Activated CD4-positive, alpha-beta T cell treated with anti-CD3 and anti-CD28 coated beads, Interleukin-2, Interleukin-6, amounts not matched to agents 100 ng/mL and 50 ng/mL, durations not matched to agents 16 hours and 8 hours (primary cell): ENCODE results near the gene TMEM208.

Experiments used
- DNase-seq: peaks from one replicate; pipeline ENCODE4 v3.0.0-alpha.2; 2020

The TMEM208 gene

DNA sequence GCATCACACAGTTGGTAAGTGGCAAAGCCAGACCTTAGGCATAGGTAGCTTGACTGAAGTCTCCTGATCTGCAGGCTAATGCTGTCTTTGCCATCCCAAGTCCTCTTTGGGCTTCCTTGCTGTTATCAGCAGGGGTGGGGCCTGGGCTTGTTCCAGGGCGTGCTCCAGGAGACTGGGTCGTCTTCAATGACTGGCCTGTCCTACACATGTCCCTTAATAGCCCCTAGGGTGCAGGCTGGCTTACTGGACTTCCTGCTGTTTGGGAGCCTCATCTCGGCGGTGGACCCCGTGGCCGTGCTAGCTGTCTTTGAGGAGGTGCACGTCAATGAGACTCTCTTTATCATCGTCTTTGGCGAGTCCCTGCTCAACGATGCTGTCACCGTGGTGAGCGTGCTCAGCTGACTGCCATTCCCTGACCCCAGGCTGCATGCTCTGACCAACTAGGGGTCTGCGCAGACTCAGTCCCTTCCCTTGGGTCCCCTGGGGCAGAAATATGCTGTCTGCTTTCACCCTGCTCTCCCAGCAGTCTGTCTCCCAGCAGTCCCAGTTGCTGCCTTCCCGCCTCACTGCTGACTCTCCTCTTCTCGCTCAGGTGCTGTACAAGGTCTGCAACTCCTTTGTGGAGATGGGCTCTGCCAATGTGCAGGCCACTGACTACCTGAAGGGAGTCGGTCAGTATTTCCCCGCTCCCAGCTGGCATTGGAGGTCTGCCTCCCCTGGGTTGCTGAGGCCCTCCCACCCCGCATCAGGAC lies 28.0 kb downstream of the TMEM208 start:
- no peak for DNase-seq

DNA sequence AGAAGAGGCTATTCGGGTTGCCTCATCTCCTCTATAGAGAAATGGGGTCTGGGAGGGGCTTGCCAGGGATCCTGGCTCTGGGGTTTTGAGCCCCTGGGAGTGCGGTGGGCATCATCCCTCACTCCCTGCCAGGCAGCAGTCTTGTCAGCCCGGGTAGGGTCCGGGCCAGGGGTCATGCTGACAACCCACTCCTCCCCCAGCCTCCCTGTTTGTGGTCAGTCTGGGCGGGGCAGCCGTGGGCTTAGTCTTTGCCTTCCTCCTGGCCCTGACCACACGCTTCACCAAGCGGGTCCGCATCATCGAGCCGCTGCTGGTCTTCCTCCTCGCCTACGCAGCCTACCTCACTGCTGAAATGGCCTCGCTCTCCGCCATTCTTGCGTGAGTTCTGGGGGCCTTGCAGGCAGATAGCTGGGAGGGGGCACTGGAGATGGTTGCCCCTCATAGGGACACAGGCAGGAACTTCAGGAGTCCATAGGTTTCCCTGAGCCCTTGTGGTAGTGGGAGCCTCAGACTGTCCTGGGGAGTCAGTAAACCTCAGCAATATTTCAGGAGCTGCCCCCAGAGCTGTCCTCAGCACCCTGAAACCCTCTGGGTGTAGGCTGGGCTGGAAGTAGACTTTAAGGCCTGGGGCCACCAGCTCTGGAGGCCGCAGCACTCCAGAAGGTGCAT lies 28.8 kb downstream of the TMEM208 start:
- no peak for DNase-seq

DNA sequence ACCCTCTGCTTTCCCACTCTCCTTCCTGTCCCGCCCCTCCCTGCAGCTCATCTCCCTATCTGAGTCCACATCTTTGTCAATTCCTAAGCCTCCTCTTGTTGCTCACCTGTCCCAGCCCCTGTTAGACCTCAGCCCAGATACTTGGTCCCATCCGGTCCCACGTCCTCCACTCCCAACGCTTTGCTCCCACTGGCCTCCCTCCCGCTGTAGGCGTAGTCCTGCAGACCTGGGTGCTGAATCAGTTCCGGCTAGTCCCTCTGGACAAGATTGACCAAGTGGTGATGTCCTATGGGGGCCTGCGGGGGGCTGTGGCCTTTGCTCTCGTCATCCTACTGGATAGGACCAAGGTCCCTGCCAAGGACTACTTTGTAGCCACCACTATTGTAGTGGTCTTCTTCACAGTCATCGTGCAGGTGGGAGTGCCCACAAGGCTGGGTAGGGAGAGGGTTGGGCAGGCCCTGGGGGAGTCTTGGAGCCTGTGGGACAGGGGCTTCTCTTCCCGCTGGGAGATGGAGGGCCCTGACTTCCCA lies 29.8 kb downstream of the TMEM208 start:
- no peak for DNase-seq

DNA sequence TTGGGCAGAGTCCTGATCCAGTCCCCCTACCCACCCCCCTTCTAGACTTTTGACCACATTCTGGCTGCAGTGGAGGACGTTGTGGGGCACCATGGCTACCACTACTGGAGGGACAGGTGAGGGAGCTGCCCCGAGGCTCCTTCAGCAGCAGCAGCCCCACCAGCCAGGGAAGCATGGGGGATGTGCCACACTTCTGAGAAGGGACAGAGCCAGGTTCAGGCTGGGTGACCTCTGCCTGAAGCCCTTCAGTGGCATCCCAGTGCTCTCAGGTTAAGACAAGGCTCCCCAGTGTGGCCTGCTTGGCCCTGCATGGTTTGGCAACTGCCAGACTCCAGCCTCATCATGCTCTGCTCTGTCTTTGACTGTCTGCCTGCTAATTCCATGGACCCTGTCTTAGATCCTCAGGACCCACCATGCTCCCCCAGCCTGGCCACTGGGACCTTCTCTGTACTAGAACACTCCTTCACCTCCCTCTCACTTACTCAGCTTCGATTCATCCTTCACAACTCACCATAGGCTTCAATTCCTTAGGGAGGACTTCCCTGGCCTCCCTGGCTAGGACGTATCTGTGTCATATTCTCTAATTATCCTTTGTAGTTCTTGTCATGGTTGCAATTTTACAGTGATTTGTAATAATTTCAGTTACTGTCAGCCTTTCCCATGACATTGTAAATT lies 30.7 kb downstream of the TMEM208 start:
- DNase-seq = no peak

DNA sequence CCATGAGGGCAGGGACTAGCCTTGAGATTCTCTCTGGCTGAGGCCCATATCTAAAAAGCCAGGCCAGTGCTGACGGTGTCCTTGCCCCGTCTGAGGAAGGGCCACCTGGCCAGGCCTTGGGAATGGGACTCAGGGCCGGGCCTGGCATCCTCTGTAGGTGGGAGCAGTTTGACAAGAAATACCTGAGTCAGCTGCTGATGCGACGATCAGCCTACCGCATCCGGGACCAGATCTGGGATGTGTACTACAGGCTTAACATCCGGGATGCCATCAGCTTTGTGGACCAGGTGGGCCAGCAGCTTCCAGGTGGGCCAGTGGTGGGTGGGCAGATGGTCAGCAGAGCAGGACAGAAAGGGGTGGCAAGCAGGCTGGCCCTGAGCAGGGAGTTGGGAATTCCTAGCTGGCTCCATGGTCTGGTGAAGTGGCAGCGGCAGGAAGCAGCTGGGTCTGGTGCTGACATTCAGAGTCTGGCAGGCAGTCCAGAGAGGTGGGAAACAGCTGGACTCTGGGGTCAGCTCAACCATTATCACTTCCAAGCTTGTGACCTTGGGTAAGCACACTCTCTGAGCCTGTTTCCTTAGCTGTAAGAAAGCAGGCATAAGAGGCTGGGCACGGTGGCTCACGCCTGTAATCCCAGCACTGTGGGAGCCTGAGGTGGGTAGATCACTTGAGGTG lies 31.4 kb downstream of the TMEM208 start:
- no peak for DNase-seq

DNA sequence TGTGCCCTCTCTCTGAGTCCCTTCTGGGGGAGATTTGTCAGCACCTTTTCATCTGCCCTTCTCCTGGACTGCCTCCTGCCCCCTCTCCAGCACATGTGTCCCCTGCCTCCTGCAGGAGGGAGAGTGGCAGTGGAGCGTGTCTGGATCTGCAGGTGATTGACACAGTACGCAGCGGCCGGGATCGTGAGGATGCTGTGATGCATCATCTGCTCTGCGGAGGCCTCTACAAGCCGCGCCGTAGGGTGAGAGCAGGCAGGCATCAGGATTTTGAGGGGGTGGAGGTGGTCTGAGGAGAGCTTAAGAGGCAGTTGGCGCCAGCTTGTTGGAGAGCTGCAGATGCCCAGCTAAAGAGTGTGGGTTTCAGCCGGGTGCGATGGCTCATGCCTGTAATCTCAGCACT lies 32.8 kb downstream of the TMEM208 start:
- no peak for DNase-seq

DNA sequence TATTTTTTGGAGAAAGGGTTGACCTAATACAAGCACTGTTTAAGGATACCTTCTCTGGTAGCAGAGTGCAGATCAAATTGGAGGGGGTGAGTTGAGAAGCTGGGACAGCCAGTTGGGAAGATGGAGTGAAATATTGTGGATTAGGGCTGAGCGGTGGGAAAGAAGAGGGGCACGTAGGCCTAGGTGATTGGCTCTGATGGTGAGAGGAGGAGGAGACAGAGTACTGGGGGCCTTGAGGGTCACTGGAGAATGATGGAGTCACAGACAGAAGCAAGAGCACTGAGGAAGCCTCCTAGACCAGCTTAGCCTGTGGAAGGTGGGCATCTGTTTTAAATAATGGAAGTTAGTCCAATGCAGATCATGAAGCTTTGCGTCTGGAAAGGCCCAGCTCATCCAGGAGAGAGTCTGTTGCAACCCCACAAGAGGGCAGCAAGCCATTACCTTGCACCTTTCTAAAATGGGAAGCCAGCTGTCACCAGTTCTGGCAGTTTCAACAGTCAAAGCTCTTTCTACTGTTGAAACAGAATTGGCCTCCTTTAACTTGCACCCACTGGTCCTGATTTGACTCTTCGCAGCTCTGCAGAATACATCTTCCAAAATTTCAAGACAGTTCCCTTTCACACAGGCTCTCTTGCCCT lies 33.6 kb downstream of the TMEM208 start:
- DNase-seq = peak; percentile 58

DNA sequence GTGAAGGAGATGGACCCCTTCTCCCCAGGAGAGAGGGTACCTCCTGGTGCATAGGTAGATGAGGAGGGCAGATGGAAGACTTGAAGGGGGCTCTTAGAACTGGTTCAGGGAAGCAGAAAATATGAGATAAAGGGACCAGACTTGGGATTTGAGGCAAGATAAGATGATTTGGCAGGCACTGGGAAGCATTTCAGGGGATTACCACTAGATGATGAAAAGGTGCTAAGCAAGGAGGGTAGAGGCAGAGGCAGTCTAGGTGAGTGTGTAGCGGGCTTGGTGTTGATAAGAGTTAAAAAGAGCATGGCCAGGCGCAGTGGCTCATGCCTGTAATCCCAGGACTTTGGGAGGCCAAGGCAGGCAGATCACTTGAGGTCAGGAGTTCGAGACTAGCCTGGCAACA lies 36.3 kb downstream of the TMEM208 start:
- no peak for DNase-seq

DNA sequence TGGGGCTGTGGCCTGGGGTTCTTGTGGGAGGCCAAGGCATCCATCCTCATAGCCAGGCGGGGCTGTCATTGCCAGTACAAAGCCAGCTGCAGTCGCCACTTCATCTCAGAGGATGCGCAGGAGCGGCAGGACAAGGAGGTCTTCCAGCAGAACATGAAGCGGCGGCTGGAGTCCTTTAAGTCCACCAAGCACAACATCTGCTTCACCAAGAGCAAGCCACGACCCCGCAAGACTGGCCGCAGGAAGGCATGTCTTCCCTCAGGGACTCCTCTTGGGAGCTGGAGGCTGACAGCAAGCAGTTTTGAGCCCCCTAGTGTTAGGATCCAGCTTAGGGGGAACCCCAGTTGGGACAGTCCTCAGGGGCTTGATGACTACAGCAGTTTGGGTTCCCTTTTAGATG lies 37.3 kb downstream of the TMEM208 start:
- no peak for DNase-seq

DNA sequence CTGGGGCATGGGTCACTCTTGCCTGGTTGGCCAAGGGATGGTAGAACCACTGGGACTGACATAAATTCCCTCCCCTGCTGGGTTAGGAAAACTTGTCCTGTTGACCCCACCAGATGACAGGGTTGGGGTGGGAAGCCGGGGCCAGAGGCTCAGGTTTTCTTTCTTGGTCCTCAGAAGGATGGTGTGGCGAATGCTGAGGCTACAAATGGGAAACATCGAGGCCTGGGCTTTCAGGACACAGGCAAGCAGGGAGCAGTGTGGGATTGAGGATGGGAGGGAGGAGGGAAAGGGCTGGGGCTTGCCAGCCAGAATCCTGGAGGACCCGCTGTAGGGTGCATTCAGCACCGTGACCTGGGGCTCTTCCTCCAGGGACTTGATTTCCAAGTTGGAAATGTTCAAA lies 37.9 kb downstream of the TMEM208 start:
- no peak for DNase-seq

DNA sequence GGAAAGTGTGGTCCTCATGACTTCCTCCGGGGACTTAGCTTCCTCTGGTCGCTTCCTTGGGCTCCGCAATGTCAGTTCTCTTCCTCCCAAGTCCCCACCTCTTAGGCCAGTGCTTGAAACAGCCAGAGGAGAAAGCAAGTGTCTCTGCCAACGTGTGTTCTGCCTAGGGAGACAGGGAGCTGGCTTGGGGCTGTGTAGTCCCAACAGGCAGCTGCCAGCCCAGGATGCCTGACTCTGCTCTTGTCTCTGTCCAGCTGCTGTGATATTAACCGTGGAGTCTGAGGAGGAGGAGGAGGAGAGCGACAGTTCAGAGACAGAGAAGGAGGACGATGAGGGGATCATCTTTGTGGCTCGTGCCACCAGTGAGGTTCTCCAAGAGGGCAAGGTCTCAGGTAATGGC lies 38.9 kb downstream of the TMEM208 start:
- no peak for DNase-seq

DNA sequence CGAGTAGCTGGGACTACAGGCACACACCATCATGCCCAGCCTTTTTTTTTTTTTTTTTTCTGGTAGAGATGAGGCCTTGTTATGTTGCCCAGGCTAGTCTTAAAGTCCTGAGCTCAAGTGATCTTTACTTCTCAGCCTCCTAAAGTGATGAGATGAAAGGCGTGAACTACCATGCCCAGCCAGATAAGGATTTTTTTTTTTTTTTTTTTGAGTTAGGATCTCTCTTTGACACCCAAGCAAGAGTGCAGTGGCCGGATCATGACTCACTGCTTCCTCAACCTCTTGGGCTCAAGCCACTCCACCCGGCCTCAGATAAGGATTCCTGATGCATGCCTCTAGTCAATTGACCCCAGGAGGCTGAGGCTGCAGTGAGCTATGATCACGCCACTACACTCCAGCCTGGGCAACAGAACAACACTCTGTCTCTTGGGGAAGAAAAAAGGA lies 41.2 kb downstream of the TMEM208 start:
- DNase-seq = no peak

DNA sequence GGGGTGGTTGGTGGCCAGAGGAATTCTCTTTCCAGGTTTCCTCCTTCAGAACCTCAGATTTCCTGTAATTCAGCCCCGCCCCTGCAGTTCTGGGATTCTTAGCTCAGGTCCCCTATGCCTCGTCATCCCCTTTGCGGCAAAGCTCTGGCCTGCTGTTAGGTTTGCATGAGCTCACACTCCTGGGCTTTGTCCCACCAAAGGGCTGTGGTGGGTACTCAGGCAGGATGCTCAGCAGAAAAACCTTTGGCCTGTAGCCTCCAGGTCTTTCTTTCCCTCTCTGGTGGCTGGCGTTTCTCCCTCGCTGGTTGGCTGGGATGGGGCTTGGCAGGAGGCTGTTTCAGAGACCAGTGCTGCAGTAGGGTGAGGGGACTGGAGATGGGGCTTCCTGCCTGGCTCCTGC lies 42.8 kb downstream of the TMEM208 start:
- no peak for DNase-seq

DNA sequence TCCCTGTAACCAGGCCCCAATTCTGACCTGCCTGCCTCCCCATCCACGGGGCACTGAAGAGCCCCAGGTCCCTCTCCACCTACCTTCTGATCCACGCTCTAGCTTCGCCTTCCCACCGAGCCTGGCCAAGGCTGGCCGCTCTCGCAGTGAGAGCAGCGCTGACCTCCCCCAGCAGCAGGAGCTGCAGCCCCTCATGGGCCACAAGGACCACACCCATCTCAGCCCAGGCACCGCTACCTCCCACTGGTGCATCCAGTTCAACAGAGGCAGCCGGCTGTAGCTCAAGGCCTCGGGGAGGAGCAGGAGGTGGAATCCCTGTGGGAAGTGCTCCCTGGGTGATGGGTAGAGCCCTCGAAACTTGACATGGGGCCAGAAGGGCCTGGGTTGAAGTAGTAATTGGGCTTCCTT lies 44.0 kb downstream of the TMEM208 start:
- no peak for DNase-seq

DNA sequence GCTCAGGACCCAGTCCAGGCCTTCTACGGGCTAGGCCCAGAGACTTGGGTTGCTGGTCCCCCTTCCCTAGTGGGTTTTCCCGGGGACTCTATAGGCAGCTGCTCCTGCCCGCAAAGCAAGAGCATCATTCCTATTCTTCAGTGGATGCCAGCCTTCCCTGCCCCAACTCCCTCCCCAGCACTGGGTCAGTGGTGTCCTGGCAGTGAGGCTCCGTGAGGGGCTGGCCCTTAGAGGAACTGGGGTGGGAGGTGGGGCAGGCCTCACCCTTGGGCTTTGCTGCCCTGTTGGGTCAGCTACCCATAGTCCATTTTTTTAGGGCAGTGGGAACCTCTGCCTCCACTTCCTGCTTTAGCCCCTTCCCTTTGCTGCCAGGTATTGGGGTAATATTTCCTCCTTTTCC lies 44.5 kb downstream of the TMEM208 start:
- no peak for DNase-seq

DNA sequence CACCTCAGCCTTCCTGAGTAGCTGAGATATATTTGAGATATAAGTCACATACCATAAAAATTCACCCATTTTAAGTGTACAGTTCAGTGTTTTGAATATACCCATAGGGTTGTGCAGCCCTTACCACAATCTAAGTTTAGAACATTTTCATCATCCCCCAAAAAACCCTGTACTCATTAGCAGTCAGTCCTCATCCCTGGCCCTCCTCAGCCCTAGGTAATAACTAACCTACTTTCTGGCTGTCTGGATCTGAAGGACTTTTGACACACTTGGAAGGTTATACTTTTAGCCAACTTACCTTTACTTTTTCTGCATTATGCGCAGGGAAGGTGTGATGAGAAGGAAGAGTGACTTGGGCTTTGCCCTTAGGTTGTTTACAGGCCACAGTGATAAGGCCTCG lies 48.4 kb downstream of the TMEM208 start:
- DNase-seq = no peak

DNA sequence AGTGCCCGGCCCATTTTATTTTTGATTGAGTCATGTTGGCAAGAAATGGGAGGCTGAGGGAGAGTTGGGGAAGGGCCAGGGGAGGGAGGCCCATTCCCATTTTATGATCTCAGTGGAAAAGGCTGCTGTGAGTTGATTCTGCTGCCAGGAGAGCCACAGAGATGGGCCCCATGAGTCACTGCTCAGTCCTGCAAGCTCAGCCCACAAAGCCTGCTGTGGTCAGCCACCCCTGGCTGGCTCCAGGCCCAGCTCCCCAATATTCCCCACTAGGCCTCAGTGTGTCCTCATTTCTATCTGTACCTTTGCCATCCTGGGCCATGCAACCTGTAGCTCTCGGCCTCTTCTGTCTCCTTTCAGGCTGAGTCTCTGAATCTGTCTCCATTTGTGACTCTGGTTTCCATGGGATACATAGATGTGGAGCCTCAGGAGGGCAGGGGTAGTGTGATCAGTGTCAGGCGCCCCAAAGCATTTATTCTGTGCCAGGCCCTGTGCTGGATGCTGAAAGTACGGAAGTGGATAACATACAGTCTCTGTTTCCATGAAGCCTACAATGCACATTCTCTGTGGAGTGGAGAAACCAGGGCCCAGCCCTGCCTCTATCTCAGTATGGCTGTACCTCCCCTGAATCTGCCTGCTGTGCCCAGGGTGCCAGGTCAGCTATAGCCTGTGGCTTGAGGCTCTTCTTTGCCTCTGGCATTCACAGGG lies 50.5 kb downstream of the TMEM208 start:
- DNase-seq = peak; percentile 41

DNA sequence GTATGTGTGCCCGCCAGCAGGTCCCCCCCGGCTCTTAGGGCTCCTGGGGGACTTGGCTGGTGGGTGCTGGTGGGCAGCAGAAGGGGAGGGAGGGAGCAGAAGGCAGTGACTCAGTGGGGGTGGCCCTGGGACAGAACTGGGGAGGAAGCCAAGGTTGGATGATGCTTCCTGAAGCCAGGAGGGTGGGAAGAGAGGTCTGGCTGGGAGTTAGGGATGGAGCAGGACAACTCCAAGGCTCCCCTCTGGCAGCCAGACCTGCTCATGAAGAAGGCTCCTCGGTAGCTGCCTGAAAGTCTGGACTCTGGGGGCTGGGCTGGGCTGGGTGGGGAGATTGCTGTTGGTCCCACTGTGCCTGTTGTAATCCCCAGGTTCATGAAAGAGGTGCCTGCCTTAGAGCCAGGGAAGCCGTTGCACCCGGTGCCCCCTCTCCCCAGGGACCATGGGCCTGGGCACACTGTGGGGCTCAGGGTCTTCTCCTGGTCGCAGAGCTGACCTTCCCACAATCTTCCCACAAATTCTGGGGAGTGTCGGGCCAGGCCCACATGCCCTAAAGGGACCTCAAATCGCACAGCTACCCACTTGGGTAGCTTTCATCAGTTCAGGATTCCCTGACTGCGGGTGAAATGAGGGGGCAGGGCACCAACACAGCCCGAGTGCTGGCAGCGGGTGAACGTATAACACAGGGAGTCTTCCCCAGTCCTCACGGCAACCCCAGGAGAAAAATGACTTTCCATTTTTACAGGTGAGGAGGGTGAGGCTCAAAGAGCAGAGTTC lies 51.3 kb downstream of the TMEM208 start:
- no peak for DNase-seq
